GM04504 (cell line): ENCODE data around the gene ANKRD60.
A peak's percentile ranks its signal among the peaks of the same experiment; 100 is the strongest.

Source experiments
- DNase-seq: peaks from one replicate; pipeline ENCODE4 v3.0.0-alpha.2; 2012; ENCODE audit warnings: low read depth

The ANKRD60 gene

DNA sequence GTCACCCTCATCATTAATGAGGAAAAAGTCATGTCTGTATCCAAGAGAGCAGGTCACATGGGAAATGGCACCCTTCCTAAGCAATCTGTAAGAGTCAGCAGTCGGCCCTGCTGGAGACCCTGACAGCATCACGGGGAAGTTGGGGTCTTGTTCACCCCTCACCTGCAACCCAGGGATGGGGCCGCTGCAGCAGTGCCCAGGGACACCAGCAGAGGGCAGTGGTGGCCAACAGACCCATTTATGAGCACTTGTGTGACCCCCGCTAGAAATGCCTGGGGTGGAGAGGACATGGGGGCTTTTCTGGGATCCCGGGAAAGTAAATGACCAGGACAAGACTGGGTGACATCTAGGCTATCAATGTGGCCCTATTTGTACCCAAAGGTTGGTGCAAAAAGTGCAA is 35.9 kb downstream of the ANKRD60 start:
- no peak for DNase-seq

DNA sequence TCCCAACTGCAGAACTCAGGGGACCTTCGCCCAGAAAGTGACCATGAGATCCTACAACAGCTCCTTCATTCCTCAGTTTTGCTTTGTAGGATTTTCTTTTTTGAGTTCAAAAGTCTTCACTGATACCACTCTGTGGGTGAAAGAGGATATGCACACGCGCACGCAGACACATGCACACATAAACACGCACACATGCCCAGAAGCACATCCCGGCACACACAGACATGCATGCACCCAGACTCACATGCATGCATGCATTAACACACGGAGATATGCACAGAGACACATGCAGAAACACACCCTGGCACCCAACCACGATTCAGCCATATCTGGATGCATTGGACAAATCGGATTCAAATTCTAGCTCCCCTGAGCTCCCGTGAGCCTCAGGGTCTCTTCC is 36.4 kb downstream of the ANKRD60 start:
- DNase-seq, result no peak

- DNase-seq, result no peak
Observed at GRCh38 chr20:58188527-58188926, 39.9 kb downstream of the ANKRD60 start.

- DNase-seq, result no peak
Observed at GRCh38 chr20:58184984-58185383, 43.5 kb downstream of the ANKRD60 start.

DNA sequence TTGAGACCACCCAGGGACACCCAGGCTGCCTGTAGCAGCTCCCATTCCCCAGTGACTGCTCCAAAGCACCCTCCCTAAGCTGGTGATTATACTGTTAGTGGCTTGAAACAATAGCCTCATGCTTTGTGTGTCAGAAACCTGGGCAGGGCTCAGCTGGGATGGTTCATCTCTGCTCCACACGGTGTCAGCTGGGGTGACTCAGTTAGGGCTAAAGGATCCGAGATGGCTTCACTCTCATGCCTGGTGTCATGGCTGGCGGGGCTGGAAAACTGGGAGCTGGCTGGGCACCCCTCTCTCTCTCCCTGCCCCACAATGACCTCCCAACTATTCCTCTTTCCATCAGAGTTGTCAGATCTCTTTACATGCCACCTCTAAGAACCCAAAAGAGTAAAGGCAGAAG is 44.4 kb downstream of the ANKRD60 start:
- DNase-seq, result no peak

- DNase-seq, result no peak
Observed at GRCh38 chr20:58182521-58183140, 45.8 kb downstream of the ANKRD60 start.

GRCh38 chr20:58179432-58180099 is 48.9 kb downstream of the ANKRD60 start:
- DNase-seq, result no peak

GRCh38 chr20:58179083-58179431 is 49.4 kb downstream of the ANKRD60 start:
- no peak for DNase-seq

DNA sequence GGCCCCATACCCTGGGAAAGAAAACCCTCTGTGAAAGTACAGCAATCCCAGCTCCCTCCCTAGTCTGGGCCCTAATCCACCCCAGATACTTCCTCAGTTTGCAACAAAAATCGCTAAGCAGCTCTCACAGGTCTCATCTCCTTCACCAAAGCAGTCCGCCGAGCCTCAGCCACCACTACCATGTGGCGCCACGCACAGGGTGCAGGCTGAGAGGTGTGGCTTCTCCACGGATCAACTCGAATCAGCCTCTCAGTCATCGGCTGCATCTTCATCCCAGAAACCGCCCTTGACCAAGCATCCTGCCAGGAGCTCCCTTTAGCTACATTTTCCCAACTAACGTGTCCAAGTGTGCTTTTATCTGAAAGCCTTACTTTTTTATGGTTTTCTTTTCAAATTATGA is 50.7 kb downstream of the ANKRD60 start:
- DNase-seq, result no peak

DNA sequence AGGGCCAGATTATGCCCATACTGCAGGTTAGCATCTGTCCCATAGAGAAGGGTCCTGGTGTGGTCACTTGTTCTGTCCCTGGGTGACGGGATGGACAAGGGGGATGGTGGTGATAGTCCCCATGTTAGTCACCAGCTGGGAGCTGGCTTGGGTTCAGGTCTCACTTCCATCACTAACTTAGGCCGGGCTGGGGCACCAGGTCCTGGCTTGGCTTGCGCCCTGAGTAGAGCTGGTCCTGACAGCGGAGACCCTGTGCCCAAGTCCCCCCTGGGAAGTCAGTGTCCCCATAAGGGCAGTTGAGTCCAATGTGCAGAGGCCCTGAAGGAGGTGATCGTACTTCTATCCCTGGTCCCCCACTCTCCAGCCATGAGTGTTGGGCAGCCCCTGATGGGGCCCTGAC is 52.6 kb downstream of the ANKRD60 start:
- no peak for DNase-seq

DNA sequence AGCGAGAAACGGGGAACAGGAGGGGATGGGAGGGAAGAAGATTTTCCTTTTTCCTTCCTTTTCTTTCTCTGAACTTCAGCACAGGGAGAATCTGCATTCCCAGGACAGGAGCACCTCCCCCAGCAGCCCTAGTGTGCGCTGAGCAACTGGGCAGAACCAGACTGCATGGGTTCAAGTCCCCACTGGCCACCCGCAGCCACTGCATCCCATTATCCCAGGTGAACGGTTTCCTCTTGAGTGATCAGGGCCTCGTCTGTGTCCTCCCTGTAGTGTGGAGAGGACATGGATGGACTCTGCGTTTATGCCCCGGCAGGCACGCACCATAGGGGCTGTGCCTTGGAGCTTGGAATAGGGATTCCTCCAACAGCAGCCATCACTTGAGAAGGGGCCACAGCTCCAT is 53.0 kb downstream of the ANKRD60 start:
- DNase-seq, result no peak

GRCh38 chr20:58174708-58175280 is 53.7 kb downstream of the ANKRD60 start:
- no peak for DNase-seq

GRCh38 chr20:58173930-58174707 is 54.3 kb downstream of the ANKRD60 start:
- no peak for DNase-seq

- DNase-seq, result no peak
Observed at GRCh38 chr20:58173091-58173490, 55.4 kb downstream of the ANKRD60 start.

GRCh38 chr20:58171796-58172425 is 56.5 kb downstream of the ANKRD60 start:
- DNase-seq, result no peak

GRCh38 chr20:58169450-58169849 is 59.0 kb downstream of the ANKRD60 start:
- DNase-seq, result peak; percentile 30

GRCh38 chr20:58168843-58169242 is 59.6 kb downstream of the ANKRD60 start:
- no peak for DNase-seq

- DNase-seq, result no peak
Observed at GRCh38 chr20:58167759-58168158, 60.7 kb downstream of the ANKRD60 start.
